HepG2 (cell line): ENCODE data around the gene JPT2. TPM values are rescaled to one million over a fixed set of nuclear protein-coding genes. Genes with fewer than 3 reads are reported as not detected.

ENCODE experiments used
- ATAC-seq: fragments of 200-7000 bp; cut with Tn5 transposase; 3 replicates; pipeline ENCODE4 v1.9.1; 2020; ENCODE audit warnings: mild to moderate bottlenecking, moderate library complexity
- BruUV-seq: library from RNA; stranded (reverse); fragments of 400-500 nt; replicated peaks from 2 replicates; lab custom pipeline; 2021; lab: Mats Ljungman, UMichigan
- CTCF ChIA-PET: fragments of 300-600 bp; formaldehyde crosslinking; extraction: SDS; loops from one replicate; lab custom pipeline; 2021; ENCODE audit warnings: low total read pairs, inconsistent platforms, low intra/inter-chr PET ratio; lab: Yijun Ruan, JAX
- POLR2A ChIA-PET: fragments of 350-600 bp; sonication (Branson Sonifier 250); formaldehyde crosslinking; loops from one replicate; lab custom pipeline; 2020; ENCODE audit warnings: antibody characterized with exemption, inconsistent platforms; lab: Yijun Ruan, JAX
- DNase-seq: peaks from one replicate; pipeline ENCODE4 v3.0.0-alpha.2; 2015; ENCODE audit warnings: low spot score
- FAIRE-seq: peaks from 3 replicates; lab custom pipeline; 2011; peaks lifted over from hg19 to GRCh38; lab: Jason Lieb, UNC
- H2AFZ ChIP-seq: one replicate; pipeline ENCODE4 v1.6.1; 2011; ENCODE audit warnings: low read length, inconsistent platforms
- H3K27ac ChIP-seq: fragments of 300-600 bp; 3 replicates; pipeline ENCODE4 v1.8.0; 2011; ENCODE audit warnings: mixed run types, mild to moderate bottlenecking, mixed read lengths, low read length, inconsistent platforms; ENCODE audit not compliant: insufficient read depth; ENCODE audit errors: extremely low read length
- H3K27me3 ChIP-seq, 2 experiments: fragments of 200-600 bp in 1 of 2; 2 replicates in 1 of 2; 3 replicates in 1 of 2; pipeline versions ENCODE4 v1.6.0 to v1.8.0; 2011; ENCODE audit warnings: low read length in 2 of 2, mild to moderate bottlenecking in 2 of 2, moderate library complexity in 2 of 2, inconsistent platforms in 1 of 2; ENCODE audit not compliant: insufficient read depth in 2 of 2, control insufficient read depth in 1 of 2
- H3K36me3 ChIP-seq, 2 experiments: fragments of 200-600 bp in 1 of 2; replicated peaks in 1 of 2; 2 replicates in 1 of 2; 3 replicates in 1 of 2; pipeline versions ENCODE4 v1.5.1 to v1.8.0; 2011; ENCODE audit warnings: low read length in 2 of 2, inconsistent platforms in 1 of 2; ENCODE audit not compliant: insufficient read depth in 2 of 2, control insufficient read depth in 1 of 2
- H3K4me1 ChIP-seq: 2 replicates; pipeline ENCODE4 v1.5.1; 2012; ENCODE audit warnings: low read length, inconsistent platforms; ENCODE audit not compliant: insufficient read depth
- H3K4me2 ChIP-seq: 2 replicates; pipeline ENCODE4 v1.6.0; 2011; ENCODE audit warnings: low read depth, low read length, inconsistent platforms
- H3K4me3 ChIP-seq, 3 experiments: fragments of 200-600 bp in 1 of 3; sonication (generic), shearing (Covaris generic) in 1 of 3; replicated peaks in 1 of 3; 2 replicates each; pipeline ENCODE4 v1.5.1; 2011 to 2016; ENCODE audit warnings: low read length in 3 of 3, inconsistent platforms in 2 of 3, low read depth in 2 of 3, mild to moderate bottlenecking in 2 of 3, control low read depth in 1 of 3, mixed read lengths in 1 of 3; ENCODE audit not compliant: insufficient read depth in 1 of 3
- H3K79me2 ChIP-seq: one replicate; pipeline ENCODE4 v1.6.1; 2011; ENCODE audit warnings: low read length, inconsistent platforms; ENCODE audit not compliant: insufficient read depth
- H3K9ac ChIP-seq: 2 replicates; pipeline ENCODE4 v1.6.0; 2011; ENCODE audit warnings: mild to moderate bottlenecking, low read depth, low read length, inconsistent platforms; ENCODE audit not compliant: insufficient read depth
- H3K9me3 ChIP-seq: 2 replicates; pipeline ENCODE4 v1.5.1; 2012; ENCODE audit warnings: mild to moderate bottlenecking, low read length
- H4K20me1 ChIP-seq: 2 replicates; pipeline ENCODE4 v1.6.0; 2011; ENCODE audit warnings: inconsistent platforms, mild to moderate bottlenecking, low read length, moderate library complexity; ENCODE audit not compliant: insufficient read depth
- ELK4 ChIP-seq: sonication (generic); formaldehyde crosslinking; IDR thresholded peaks from 2 replicates; pipeline ENCODE4 v1.9.0; 2021; ENCODE audit warnings: missing genetic modification reagents, borderline replicate concordance
- FOXO1 ChIP-seq: sonication (generic); formaldehyde crosslinking; IDR thresholded peaks from 2 replicates; pipeline ENCODE4 v1.4.0; 2020; ENCODE audit warnings: missing genetic modification reagents
- GTF2F1 ChIP-seq: fragments of 150-350 bp; IDR thresholded peaks from 2 replicates; pipeline ENCODE4 v1.6.1; 2014; ENCODE audit warnings: low read length
- HIVEP1 ChIP-seq: sonication (generic); formaldehyde crosslinking; IDR thresholded peaks from 2 replicates; pipeline ENCODE4 v1.4.0; 2020; ENCODE audit warnings: mild to moderate bottlenecking, missing genetic modification reagents
- POLR2AphosphoS2 ChIP-seq: IDR thresholded peaks from 2 replicates; pipeline ENCODE4 v1.6.1; 2011; ENCODE audit warnings: low read depth, low read length, improper control_type of control experiment
- POLR2AphosphoS5 ChIP-seq: IDR thresholded peaks from 2 replicates; pipeline ENCODE4 v1.6.1; 2012; ENCODE audit warnings: low read depth, low read length
- RXRB ChIP-seq: IDR thresholded peaks from 2 replicates; pipeline ENCODE4 v1.6.1; 2016; ENCODE audit warnings: borderline replicate concordance, missing genetic modification reagents, missing compliant biosample characterization
- ZC3H4 ChIP-seq: sonication (generic); formaldehyde crosslinking; IDR thresholded peaks from 2 replicates; pipeline ENCODE4 v1.4.0; 2020; ENCODE audit warnings: missing genetic modification reagents, borderline replicate concordance
- ZNF121 ChIP-seq: sonication (generic); formaldehyde crosslinking; IDR thresholded peaks from 2 replicates; pipeline ENCODE4 v1.5.0; 2020; ENCODE audit warnings: mild to moderate bottlenecking, missing genetic modification reagents
- ZNF18 ChIP-seq: sonication (generic); formaldehyde crosslinking; IDR thresholded peaks from 2 replicates; pipeline ENCODE4 v1.8.0; 2022; ENCODE audit warnings: mild to moderate bottlenecking, missing genetic modification reagents; ENCODE audit not compliant: insufficient replicate concordance
- ZNF343 ChIP-seq: sonication (generic); formaldehyde crosslinking; IDR thresholded peaks from 2 replicates; pipeline ENCODE4 v1.4.0; 2020; ENCODE audit warnings: mild to moderate bottlenecking, missing genetic modification reagents
- ZXDC ChIP-seq: sonication (generic); formaldehyde crosslinking; IDR thresholded peaks from 2 replicates; pipeline ENCODE4 v1.5.0; 2020; ENCODE audit warnings: mild to moderate bottlenecking, missing genetic modification reagents
- WGBS: methylation state at CpG from one replicate; pipeline ENCODE4 v1.1.6; 2017; ENCODE audit warnings: low lambda C conversion rate; 5-methylcytosine and 5-hydroxymethylcytosine counted together
- in situ Hi-C: cut with HindIII; loops from 2 replicates; pipeline ENCODE4 v1.10.0; 2017; ENCODE audit warnings: low pct_unique_long_range_greater_than_20kb; ENCODE audit not compliant: extremely low pct_ligation_motif_present
- intact Hi-C: fragments of 100-400 bp; cut with micrococcal nuclease; formaldehyde crosslinking; loops from one replicate; pipeline ENCODE4 v1.10.0; 2022; ENCODE audit not compliant: unreplicated experiment
- polyA plus RNA-seq, 8 experiments: library from polyadenylated mRNA; depleted of rRNA in 3 of 8; stranded (reverse) in 7 of 8; unstranded in 1 of 8; fragments of >200 nt; fragmentation: Illumina TruSeq in 4 of 8; extraction: Trizol in 4 of 8; gene quantifications; 2 replicates each; pipeline versions ENCODE4 v1.2.1 to v1.2.3, GENCODE V29; 2011 to 2016; ENCODE audit warnings: low read depth in 4 of 8, missing spikeins in 1 of 8, mixed read lengths in 1 of 8; ENCODE audit not compliant: insufficient read depth in 1 of 8
- total RNA-seq, 5 experiments: library from RNA; depleted of rRNA; stranded (reverse); fragments of >200 nt; fragmentation: Illumina TruSeq; extraction: Trizol; gene quantifications; 2 replicates each; pipeline ENCODE4 v1.2.3, GENCODE V29; 2016; ENCODE audit warnings: low read depth in 1 of 5
- TF ChIP-seq, protein P1 (sequence below): sonication (generic); formaldehyde crosslinking; IDR thresholded peaks from 2 replicates; pipeline ENCODE4 v1.4.0; 2020; ENCODE audit warnings: missing genetic modification reagents
- TF ChIP-seq, protein P2 (sequence below): sonication (generic); formaldehyde crosslinking; IDR thresholded peaks from 2 replicates; pipeline ENCODE4 v1.8.1; 2023; ENCODE audit warnings: mild to moderate bottlenecking, moderate library complexity, missing genetic modification reagents

Gene JPT2
- total and polyA plus RNA-seq, 2 of the 13 experiments (the other 11 are each of a cell fraction or from before 2014, with no cell fraction given): 53.5 to 89.4 TPM

DNA sequence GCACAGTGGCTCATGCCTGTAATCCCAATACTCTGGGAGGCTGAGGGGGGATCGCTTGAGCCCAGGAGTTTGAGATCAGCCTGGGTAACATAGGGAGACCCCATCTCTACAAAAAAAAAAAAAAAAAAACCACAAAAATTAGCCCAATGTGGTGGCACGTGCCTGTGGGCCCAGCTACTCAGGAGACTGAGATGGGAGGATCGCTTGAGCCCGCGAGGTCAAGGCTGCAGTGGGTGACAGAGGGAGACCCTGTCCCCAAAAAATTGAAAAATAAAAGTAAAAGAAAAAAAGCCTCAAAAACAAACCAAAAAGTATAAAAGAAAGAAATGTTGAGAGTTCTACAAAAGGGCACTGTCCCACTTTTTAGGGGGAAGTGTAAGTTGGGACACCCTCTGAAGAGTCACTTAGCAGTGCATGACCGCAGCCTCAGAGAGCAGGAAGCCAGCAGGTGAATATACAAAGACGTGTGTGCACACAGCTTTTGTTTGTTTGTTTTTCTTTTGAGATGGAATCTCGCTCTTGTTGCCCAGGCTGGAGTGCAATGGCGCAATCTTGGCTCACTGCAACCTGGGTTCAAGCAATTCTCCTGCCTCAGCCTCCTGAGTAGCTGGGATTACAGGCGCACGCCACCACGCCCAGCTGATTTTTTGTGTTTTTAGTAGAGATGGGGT lies 41.6 kb downstream of the JPT2 start (continued):
- TF ChIP-seq RXRB (CRISPR knock-in tag): peak; percentile 38; the same call in 1 of the 2 replicates
- peak; percentile 67; the same call in 1 of the 2 replicates for TF ChIP-seq FOXO1 (CRISPR knock-in tag)
- TF ChIP-seq, protein P1, sequence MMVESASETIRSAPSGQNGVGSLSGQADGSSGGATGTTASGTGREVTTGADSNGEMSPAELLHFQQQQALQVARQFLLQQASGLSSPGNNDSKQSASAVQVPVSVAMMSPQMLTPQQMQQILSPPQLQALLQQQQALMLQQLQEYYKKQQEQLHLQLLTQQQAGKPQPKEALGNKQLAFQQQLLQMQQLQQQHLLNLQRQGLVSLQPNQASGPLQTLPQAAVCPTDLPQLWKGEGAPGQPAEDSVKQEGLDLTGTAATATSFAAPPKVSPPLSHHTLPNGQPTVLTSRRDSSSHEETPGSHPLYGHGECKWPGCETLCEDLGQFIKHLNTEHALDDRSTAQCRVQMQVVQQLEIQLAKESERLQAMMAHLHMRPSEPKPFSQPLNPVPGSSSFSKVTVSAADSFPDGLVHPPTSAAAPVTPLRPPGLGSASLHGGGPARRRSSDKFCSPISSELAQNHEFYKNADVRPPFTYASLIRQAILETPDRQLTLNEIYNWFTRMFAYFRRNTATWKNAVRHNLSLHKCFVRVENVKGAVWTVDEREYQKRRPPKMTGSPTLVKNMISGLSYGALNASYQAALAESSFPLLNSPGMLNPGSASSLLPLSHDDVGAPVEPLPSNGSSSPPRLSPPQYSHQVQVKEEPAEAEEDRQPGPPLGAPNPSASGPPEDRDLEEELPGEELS (CRISPR knock-in tag): peak; percentile 92

- no peak overlapping the region for H2AFZ ChIP-seq
- FAIRE-seq (no peak), DNase-seq (no peak), ATAC-seq (no peak)
- no peak overlapping the region for H3K9ac ChIP-seq
- no peaks in the 10 kb centered on the region for H3K9me3 ChIP-seq
- no TSS peak for BruUV-seq
- intact Hi-C loops: no loop called here
- peaks cover 10 to 14% of the 10 kb centered on the region in 2 experiments; a peak in 4 of 5 replicates for H3K36me3 ChIP-seq
- no peak overlapping the region for H3K27ac ChIP-seq
- ChIA-PET POLR2A (no interaction called here), CTCF (no interaction called here)
- H3K27me3 ChIP-seq: no peaks in the 10 kb centered on the region
- peaks cover 52% of the 10 kb centered on the region for H3K4me1 ChIP-seq
- peaks cover 18% of the 10 kb centered on the region for H3K79me2 ChIP-seq
- 90% methylated on average over 9 of the region's 9 CpGs for WGBS
- peaks cover 10% of the 10 kb centered on the region for H4K20me1 ChIP-seq
- in situ Hi-C loops: no loop called here
- no peak overlapping the region for H3K4me2 ChIP-seq
- no peak overlapping the region for H3K4me3 ChIP-seq
- TF ChIP-seq POLR2AphosphoS2 (no peak), ZNF343 (CRISPR knock-in tag) (no peak), ZXDC (CRISPR knock-in tag) (no peak), ZNF121 (CRISPR knock-in tag) (0 out of 2 replicates have a peak, but pooled peaks have one; percentile 36), POLR2AphosphoS5 (no peak), HIVEP1 (CRISPR knock-in tag) (no peak), ZC3H4 (no peak), ZNF18 (CRISPR knock-in tag) (no peak), ELK4 (CRISPR knock-in tag) (no peak), GTF2F1 (no peak)
- TF ChIP-seq, protein P2, sequence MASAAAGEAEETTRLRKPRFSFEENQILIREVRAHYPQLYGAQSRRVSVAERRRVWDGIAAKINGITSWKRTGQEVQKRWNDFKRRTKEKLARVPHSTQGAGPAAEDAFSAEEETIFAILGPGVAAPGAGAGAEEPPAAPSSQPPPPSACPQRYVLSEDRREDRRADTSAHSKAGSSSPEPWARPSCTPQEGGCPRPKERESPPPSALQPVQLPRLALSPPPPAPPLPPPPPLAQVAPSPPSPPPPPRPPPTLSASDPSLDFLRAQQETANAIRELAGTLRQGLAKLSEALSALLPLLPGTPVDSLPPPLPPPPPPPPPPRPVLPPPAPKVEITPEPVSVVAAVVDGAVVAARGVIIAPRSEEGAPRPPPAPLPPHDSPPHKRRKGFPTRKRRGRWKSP (CRISPR knock-in tag): no peak
Measured at GRCh38 chr16:1721372-1721771, 43.3 kb downstream of the JPT2 start.
